ENCODE measurements around the gene PYGB.
"Not testable (repeated sequence)": the region's sequence is repeated elsewhere in the genome, so short reads cannot be mapped to it uniquely, and the experiment has no call there.

- not testable (repeated sequence) for TF ChIP-seq GLIS3 (CRISPR knock-in tag; IDR thresholded peaks at IDR 0.05); ARNTL (CRISPR knock-in tag; IDR thresholded peaks at IDR 0.05; ENCODE audit: borderline replicate concordance, low read depth); RARB (CRISPR knock-in tag; IDR thresholded peaks at IDR 0.05); OSR1 (CRISPR knock-in tag; IDR thresholded peaks at IDR 0.05); PATZ1 (CRISPR knock-in tag; IDR thresholded peaks at IDR 0.05; ENCODE audit: borderline replicate concordance); ZFP3 (CRISPR knock-in tag; IDR thresholded peaks at IDR 0.05); ISL1 (CRISPR knock-in tag; IDR thresholded peaks at IDR 0.05); ZFP30 (CRISPR knock-in tag; IDR thresholded peaks at IDR 0.05); TCF4 (CRISPR knock-in tag; IDR thresholded peaks at IDR 0.05; ENCODE audit: borderline replicate concordance); CSRNP3 (CRISPR knock-in tag; IDR thresholded peaks at IDR 0.05); POU6F1 (CRISPR knock-in tag; IDR thresholded peaks at IDR 0.05; ENCODE audit: borderline replicate concordance, low read depth); CREB5 (CRISPR knock-in tag; IDR thresholded peaks at IDR 0.05; ENCODE audit: low read depth)
Observed at GRCh38 chr20:25260770-25261437, 13.0 kb downstream of the PYGB start.
